ENCODE measurements around the gene PVALEF.
A peak's percentile ranks its signal among the peaks of the same experiment; 100 is the strongest.
"Not testable (repeated sequence)": the region's sequence is repeated elsewhere in the genome, so short reads cannot be mapped to it uniquely, and the experiment has no call there.

PVALEF gene

GRCh38 chr17:81151278-81151677 is 14.0 kb upstream of the PVALEF start:
- H3K9ac ChIP-seq (ENCODE audit: low read length): no peak overlapping the region
- peaks cover 12% of the 10 kb centered on the region for H3K27me3 ChIP-seq (ENCODE audit: low read depth, low read length)
- H2AFZ ChIP-seq (ENCODE audit: low read depth, low read length): no peak overlapping the region
- no peak for TF ChIP-seq CTCF (IDR thresholded peaks at IDR 0.05; ENCODE audit: low read depth, low read length)
- no peak for TF ChIP-seq EZH2phosphoT487 (IDR thresholded peaks at IDR 0.05; ENCODE audit: low read depth)
- H3K36me3 ChIP-seq (replicated peaks; ENCODE audit: low read depth, low read length): no peaks in the 10 kb centered on the region
- no peaks in the 10 kb centered on the region for H4K20me1 ChIP-seq (ENCODE audit: insufficient read depth, low read length)
- no peaks in the 10 kb centered on the region for H3K4me1 ChIP-seq (ENCODE audit: low read length)
- H3K79me2 ChIP-seq (ENCODE audit: low read length): no peaks in the 10 kb centered on the region
- no peak overlapping the region for H3K27ac ChIP-seq (ENCODE audit: low read length)
- no peaks in the 10 kb centered on the region for H3K9me3 ChIP-seq (ENCODE audit: insufficient read depth, low read length)
- no peak overlapping the region for H3K4me2 ChIP-seq (ENCODE audit: low read length)
- no peak overlapping the region for H3K4me3 ChIP-seq (ENCODE audit: low read length)

GRCh38 chr17:81152288-81152828 is 12.9 kb upstream of the PVALEF start:
- Histone ChIP-seq H3K79me2 (ENCODE audit: low read length) (no peaks in the 10 kb centered on the region), H2AFZ (ENCODE audit: low read depth, low read length) (no peak overlapping the region), H3K4me3 (ENCODE audit: low read length) (no peak overlapping the region), H3K4me1 (ENCODE audit: low read length) (no peaks in the 10 kb centered on the region), H3K36me3 (replicated peaks; ENCODE audit: low read depth, low read length) (no peaks in the 10 kb centered on the region), H3K27ac (ENCODE audit: low read length) (no peak overlapping the region), H3K4me2 (ENCODE audit: low read length) (no peak overlapping the region), H3K9me3 (ENCODE audit: insufficient read depth, low read length) (no peaks in the 10 kb centered on the region), H3K27me3 (ENCODE audit: low read depth, low read length) (peaks cover 12% of the 10 kb centered on the region), H4K20me1 (ENCODE audit: insufficient read depth, low read length) (no peaks in the 10 kb centered on the region), H3K9ac (ENCODE audit: low read length) (no peak overlapping the region)
- no peak for TF ChIP-seq EZH2phosphoT487 (IDR thresholded peaks at IDR 0.05; ENCODE audit: low read depth)
- TF ChIP-seq CTCF (IDR thresholded peaks at IDR 0.05; ENCODE audit: low read depth, low read length): no peak

GRCh38 chr17:81153340-81153803 is 11.9 kb upstream of the PVALEF start:
- no peak for TF ChIP-seq EZH2phosphoT487 (IDR thresholded peaks at IDR 0.05; ENCODE audit: low read depth)
- TF ChIP-seq CTCF (IDR thresholded peaks at IDR 0.05; ENCODE audit: low read depth, low read length): no peak
- Histone ChIP-seq H3K4me1 (ENCODE audit: low read length) (no peaks in the 10 kb centered on the region), H3K27ac (ENCODE audit: low read length) (no peak overlapping the region), H3K36me3 (replicated peaks; ENCODE audit: low read depth, low read length) (no peaks in the 10 kb centered on the region), H3K9ac (ENCODE audit: low read length) (no peak overlapping the region), H3K27me3 (ENCODE audit: low read depth, low read length) (peaks cover 12% of the 10 kb centered on the region), H3K79me2 (ENCODE audit: low read length) (no peaks in the 10 kb centered on the region), H2AFZ (ENCODE audit: low read depth, low read length) (peak overlapping the region; percentile 77; the same call in 1 of the 2 replicates), H3K9me3 (ENCODE audit: insufficient read depth, low read length) (no peaks in the 10 kb centered on the region), H4K20me1 (ENCODE audit: insufficient read depth, low read length) (no peaks in the 10 kb centered on the region), H3K4me2 (ENCODE audit: low read length) (peak overlapping the region; percentile 58), H3K4me3 (ENCODE audit: low read length) (peak overlapping the region; percentile 64)

GRCh38 chr17:81154016-81154415 is 11.3 kb upstream of the PVALEF start:
- H3K36me3 ChIP-seq (replicated peaks; ENCODE audit: low read depth, low read length); H3K4me1 ChIP-seq (ENCODE audit: low read length); H3K27ac ChIP-seq (ENCODE audit: low read length); H3K4me3 ChIP-seq (ENCODE audit: low read length); H3K4me2 ChIP-seq (ENCODE audit: low read length); H2AFZ ChIP-seq (ENCODE audit: low read depth, low read length); H3K9ac ChIP-seq (ENCODE audit: low read length); H4K20me1 ChIP-seq (ENCODE audit: insufficient read depth, low read length); H3K79me2 ChIP-seq (ENCODE audit: low read length); H3K9me3 ChIP-seq (ENCODE audit: insufficient read depth, low read length): not testable (repeated sequence)
- peaks cover 12% of the 10 kb centered on the region for H3K27me3 ChIP-seq (ENCODE audit: low read depth, low read length)
